ENCODE measurements around the gene DSTN.
A peak's percentile ranks its signal among the peaks of the same experiment; 100 is the strongest.

DSTN gene
- 35.9 to 53.0 reads per million in 2 donors for total RNA-seq

- peak; percentile 83 for DNase-seq
Measured at GRCh38 chr20:17569616-17570346, at the start of gene DSTN. Gene DSTN, plus strand, starts transcription at chr20:17570075. Its CDS starts 134 bp downstream, at chr20:17570209.

GRCh38 chr20:17520583-17520982, 49.3 kb upstream of the DSTN start:
- DNase-seq: no peak

GRCh38 chr20:17522528-17522927, 47.3 kb upstream of the DSTN start:
- no peak for DNase-seq

- DNase-seq: no peak
Measured at GRCh38 chr20:17523326-17523725, 46.5 kb upstream of the DSTN start.

- no peak for DNase-seq
Measured at GRCh38 chr20:17524560-17524959, 45.3 kb upstream of the DSTN start.

- no peak for DNase-seq
Measured at GRCh38 chr20:17525132-17525531, 44.7 kb upstream of the DSTN start.

GRCh38 chr20:17525650-17526049, 44.2 kb upstream of the DSTN start:
- no peak for DNase-seq

- DNase-seq: no peak
Measured at GRCh38 chr20:17529586-17529985, 40.3 kb upstream of the DSTN start.

- no peak for DNase-seq
Measured at GRCh38 chr20:17530153-17530552, 39.7 kb upstream of the DSTN start.

GRCh38 chr20:17530716-17531664, 38.9 kb upstream of the DSTN start, which contains the start of gene BFSP1:
Gene BFSP1, minus strand, starts transcription at chr20:17531379. Its CDS starts 50 bp downstream, at chr20:17531329.
- peak; percentile 39 for DNase-seq

GRCh38 chr20:17531665-17532025, 38.2 kb upstream of the DSTN start:
- DNase-seq: no peak

- no peak for DNase-seq
Measured at GRCh38 chr20:17533396-17533795, 36.5 kb upstream of the DSTN start.

GRCh38 chr20:17534077-17534476, 35.8 kb upstream of the DSTN start:
- no peak for DNase-seq

- no peak for DNase-seq
Measured at GRCh38 chr20:17536944-17537444, 32.9 kb upstream of the DSTN start.

GRCh38 chr20:17537959-17538358, 31.9 kb upstream of the DSTN start:
- no peak for DNase-seq

- DNase-seq: no peak
Measured at GRCh38 chr20:17538517-17539170, 31.2 kb upstream of the DSTN start.

- no peak for DNase-seq
Measured at GRCh38 chr20:17541596-17541995, 28.3 kb upstream of the DSTN start.

GRCh38 chr20:17541996-17542395, 27.9 kb upstream of the DSTN start:
- no peak for DNase-seq

- DNase-seq: no peak
Measured at GRCh38 chr20:17542481-17542880, 27.4 kb upstream of the DSTN start.

GRCh38 chr20:17542993-17543412, 26.9 kb upstream of the DSTN start:
- no peak for DNase-seq

- DNase-seq: no peak
Measured at GRCh38 chr20:17543531-17544131, 26.2 kb upstream of the DSTN start.

GRCh38 chr20:17545127-17545526, 24.7 kb upstream of the DSTN start:
- no peak for DNase-seq

- no peak for DNase-seq
Measured at GRCh38 chr20:17549131-17549530, 20.7 kb upstream of the DSTN start.
